Measurements from ENCODE around the gene WDFY3.

WDFY3 gene, protein sequence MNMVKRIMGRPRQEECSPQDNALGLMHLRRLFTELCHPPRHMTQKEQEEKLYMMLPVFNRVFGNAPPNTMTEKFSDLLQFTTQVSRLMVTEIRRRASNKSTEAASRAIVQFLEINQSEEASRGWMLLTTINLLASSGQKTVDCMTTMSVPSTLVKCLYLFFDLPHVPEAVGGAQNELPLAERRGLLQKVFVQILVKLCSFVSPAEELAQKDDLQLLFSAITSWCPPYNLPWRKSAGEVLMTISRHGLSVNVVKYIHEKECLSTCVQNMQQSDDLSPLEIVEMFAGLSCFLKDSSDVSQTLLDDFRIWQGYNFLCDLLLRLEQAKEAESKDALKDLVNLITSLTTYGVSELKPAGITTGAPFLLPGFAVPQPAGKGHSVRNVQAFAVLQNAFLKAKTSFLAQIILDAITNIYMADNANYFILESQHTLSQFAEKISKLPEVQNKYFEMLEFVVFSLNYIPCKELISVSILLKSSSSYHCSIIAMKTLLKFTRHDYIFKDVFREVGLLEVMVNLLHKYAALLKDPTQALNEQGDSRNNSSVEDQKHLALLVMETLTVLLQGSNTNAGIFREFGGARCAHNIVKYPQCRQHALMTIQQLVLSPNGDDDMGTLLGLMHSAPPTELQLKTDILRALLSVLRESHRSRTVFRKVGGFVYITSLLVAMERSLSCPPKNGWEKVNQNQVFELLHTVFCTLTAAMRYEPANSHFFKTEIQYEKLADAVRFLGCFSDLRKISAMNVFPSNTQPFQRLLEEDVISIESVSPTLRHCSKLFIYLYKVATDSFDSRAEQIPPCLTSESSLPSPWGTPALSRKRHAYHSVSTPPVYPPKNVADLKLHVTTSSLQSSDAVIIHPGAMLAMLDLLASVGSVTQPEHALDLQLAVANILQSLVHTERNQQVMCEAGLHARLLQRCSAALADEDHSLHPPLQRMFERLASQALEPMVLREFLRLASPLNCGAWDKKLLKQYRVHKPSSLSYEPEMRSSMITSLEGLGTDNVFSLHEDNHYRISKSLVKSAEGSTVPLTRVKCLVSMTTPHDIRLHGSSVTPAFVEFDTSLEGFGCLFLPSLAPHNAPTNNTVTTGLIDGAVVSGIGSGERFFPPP (N-terminal part only)

DNA sequence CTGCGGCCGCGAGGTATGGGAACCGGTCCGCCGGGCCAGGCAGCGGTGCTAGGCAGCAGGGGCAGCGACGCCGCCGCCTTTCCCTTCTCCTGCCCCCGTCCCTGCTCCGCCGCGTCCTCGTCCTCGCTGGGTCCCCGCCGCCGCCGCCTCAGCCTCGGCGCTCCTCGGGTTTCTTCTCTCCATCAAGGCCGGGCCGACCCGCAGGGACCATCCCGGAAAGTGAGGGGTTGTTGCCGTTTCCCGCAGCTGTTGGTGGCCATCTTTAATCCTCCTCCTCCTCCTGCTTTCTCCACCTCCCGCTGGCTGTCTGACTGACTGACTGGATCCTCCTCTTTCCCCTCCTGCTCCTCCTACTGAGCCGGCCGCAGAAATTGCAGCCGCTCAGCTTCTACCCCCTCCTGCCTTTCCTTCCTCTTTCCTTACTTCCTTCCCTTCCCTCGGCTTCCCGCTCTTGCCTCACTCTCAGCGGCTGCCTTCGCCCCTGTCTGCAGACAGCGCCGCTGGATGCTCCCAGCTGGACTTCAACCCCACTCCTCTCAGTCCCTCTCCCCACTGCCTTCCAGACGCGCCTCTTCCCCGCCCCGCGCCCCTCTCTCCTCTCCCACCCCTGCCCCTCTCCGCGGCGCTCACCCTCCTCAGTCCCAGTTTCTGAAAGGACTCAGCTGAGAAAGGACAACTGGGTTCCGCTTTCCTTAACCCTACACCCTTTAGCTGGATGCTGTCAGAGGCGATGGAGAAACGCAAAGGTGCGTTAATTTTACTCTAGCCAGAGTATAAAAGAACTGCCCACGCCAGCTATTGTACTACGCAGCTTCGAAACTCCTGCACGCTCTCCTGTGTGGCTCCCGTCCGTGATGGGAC is at the start of gene WDFY3:
TSS of gene WDFY3 (minus strand) at position 309 of the 861 bp plus-strand sequence. CDS start 106,099 bp downstream, outside the sequence.
- peak; percentile 91 for DNase-seq

DNA sequence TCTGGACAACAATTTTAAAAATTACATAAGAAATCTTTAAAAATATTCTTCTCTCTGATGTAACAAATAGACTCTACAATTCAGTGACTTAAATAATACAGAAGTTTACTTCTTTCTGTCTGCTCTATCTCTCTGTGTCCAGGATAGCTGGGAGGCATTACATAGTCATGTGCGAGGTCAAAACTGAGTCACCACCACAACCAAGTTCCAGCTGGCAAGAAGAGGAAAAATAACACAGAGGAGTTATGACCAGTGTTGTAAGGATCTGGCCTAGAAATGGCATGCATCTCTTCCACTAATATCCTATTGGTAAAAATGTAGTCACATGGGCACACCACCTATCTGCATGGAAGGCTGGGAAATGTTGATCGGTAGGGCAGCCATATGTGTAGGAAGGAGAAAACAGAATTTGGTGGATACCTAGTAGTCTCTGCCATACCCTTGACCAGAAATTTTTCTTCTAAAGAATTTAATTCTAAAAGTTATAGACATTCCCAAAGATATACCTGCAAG is 39.4 kb upstream of the WDFY3 start:
- DNase-seq: no peak

- DNase-seq: no peak
Measured at GRCh38 chr4:85000343-85000742, 33.9 kb upstream of the WDFY3 start.

DNA sequence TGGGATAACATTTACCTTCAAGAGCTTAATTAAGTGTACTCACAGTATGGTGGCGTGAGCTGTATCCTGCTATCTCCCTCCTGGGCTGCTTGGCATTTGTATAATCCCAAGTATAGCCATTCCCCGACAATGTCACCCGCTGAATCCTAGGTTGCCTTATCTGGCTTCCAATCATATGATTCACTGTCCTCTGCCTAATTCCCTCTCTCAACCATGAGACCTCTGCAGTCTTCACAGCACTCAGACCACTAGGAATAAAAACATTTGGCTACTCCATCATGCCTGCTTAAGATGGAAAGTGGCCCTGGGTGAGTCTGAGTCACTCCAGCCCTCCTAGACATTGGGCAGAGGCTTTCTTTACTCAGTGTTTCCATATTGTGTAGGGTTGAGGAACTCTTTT is 28.9 kb upstream of the WDFY3 start:
- no peak for DNase-seq

- peak; percentile 59 for DNase-seq
Measured at GRCh38 chr4:84994280-84994679, 27.8 kb upstream of the WDFY3 start.

GRCh38 chr4:84985952-84986351 is 19.5 kb upstream of the WDFY3 start:
- no peak for DNase-seq

GRCh38 chr4:84977396-84977795 is 10.9 kb upstream of the WDFY3 start:
- no peak for DNase-seq

- DNase-seq: no peak
Measured at GRCh38 chr4:84973856-84974255, 7.4 kb upstream of the WDFY3 start.

GRCh38 chr4:84971319-84971932 is 4.9 kb upstream of the WDFY3 start:
- DNase-seq: no peak

DNA sequence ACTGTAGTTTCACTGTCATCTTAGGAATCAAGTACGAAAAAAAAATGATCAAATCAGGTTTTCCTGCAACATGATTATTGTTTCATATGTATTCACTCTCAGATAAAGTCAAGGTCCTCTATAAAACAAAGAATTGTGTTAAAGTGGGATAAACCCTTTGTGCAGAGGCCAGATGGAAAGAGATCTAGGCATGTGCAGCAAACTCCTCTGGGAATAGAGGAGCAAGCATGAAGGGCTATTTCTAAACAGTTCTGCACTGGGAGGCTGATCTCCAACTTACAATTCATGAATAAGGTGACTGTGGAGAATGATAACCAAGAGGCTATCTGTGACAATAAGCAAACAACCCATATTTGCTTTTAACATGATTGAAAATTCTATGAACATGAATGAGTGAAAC is 2.4 kb upstream of the WDFY3 start:
- no peak for DNase-seq

GRCh38 chr4:84967243-84967690 is 777 bp upstream of the WDFY3 start:
- no peak for DNase-seq

GRCh38 chr4:84965553-84966381 is 723 bp downstream of the WDFY3 start:
- peak; percentile 61 for DNase-seq

- no peak for DNase-seq
Measured at GRCh38 chr4:84964995-84965552, 1.4 kb downstream of the WDFY3 start.

GRCh38 chr4:84962102-84962501 is 4.4 kb downstream of the WDFY3 start:
- no peak for DNase-seq

DNA sequence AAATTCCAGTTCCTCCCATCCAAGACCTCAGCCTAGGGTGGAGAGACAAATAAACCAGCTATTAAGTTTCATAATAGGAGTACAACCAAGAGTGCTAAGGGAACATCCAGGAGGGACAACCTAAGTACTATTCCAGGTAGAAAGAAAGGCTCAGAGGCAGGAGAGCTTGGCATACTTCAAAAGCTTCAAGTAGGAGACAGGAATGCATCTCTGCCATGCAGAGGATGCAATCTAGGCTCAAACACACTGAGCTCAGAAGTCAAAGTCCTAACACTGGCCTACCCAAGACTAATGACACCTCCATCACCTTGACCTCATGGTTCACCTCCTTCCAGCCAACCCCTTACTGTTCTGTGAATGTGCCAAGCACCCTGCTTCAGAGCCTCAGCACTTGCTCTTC is 8.1 kb downstream of the WDFY3 start:
- no peak for DNase-seq

DNA sequence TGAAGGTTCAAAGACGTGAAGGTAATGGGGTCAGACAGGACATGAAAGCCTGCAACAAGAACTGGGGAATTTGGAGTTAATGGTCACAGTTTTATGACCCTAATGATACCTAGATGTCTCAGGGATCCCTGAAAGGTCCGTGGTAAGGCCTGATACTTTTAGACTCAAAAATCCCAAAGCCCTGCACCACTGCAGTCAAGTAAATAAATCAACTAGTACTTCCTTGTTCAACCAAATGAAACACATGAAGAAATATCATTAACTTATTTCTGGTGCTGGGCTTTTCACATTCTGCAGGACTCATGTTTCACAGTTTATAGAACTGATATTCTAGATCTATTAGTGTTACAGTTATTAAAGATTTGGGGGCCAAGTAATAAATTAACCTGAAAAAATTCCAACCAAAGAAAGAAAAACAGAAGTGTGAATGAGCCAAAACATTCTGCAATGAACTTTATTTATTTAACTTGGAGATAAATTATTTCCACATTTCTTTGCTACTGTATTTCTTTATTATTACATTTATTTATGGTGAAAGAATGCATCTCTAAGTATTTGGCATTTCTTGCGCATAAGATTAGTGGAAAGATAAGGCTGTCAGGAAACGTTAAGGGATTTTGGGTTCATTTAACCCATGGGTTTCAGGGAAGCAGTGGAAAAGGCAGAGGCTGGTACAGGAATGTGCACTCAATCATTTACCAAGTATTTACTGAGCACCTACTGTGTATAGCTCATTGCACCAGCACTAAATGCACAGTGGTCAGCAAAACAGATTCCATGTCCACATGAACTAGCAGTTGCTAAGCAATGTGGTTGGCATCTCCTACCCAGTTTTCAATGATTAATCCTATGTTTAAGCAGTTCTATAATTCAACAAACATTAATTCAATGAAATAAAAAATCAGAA is 8.7 kb downstream of the WDFY3 start:
- no peak for DNase-seq

GRCh38 chr4:84956014-84956413 is 10.5 kb downstream of the WDFY3 start:
- no peak for DNase-seq

DNA sequence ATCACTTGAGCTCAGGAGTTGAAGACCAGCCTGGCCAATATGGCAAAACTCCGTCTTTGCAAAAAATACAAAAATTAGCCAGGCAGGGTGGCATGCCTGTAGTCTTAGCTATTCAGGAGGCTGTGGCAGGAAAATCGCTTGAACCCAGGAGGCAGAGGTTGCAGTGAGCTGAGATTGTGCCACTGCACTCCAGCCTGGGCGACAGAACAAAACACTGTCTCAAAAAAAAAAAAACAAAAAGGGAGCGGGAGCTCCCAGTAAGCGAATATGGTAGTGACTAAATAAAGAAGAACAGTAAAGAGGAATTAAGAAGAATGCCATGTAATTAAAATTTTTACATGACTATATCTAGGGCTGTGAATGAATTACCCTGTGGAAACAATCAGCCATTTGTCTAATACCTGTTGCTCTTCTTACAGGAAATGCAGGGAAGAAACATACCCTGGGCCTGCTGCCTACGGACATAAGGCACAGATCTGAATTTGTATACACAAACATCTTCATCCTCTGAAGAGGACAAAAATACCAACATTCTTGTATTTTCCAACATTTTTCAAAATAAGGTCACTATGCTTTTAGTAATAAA is 11.4 kb downstream of the WDFY3 start:
- DNase-seq: no peak

GRCh38 chr4:84952776-84953175 is 13.7 kb downstream of the WDFY3 start:
- no peak for DNase-seq
